Raji (cell line): ENCODE measurements around the gene HIP1.

Experiments used
- POLR2A ChIP-seq: IDR thresholded peaks from 2 replicates; pipeline ENCODE4 v1.6.1; 2011; ENCODE audit warnings: low read depth, low read length, control low read depth; ENCODE audit not compliant: insufficient read depth

HIP1 gene

DNA sequence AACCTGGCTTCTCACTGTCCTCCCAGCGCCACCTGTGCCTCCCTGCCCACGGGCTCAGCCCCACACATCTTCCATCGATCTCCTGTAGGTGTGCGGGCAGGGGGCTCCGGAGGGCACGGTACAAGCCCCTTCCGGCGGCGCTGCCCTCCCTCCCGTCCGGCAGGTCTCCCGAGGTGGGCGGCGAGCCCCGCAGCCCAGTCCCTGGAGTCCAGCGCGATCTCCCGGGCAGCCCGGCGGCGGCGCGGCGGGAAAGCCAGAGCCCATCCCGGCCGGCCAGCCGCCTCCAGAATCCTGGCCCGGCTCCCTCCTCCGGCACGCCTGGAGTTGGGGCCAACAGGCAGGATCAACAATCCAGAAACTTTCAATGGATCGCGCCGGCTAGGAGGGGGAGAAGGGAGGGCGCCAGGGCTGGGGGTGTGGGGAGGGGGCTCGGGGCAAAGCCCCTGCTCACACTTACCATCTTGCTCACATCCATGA, 100.1 kb downstream of the HIP1 start:
- TF ChIP-seq POLR2A = no peak

DNA sequence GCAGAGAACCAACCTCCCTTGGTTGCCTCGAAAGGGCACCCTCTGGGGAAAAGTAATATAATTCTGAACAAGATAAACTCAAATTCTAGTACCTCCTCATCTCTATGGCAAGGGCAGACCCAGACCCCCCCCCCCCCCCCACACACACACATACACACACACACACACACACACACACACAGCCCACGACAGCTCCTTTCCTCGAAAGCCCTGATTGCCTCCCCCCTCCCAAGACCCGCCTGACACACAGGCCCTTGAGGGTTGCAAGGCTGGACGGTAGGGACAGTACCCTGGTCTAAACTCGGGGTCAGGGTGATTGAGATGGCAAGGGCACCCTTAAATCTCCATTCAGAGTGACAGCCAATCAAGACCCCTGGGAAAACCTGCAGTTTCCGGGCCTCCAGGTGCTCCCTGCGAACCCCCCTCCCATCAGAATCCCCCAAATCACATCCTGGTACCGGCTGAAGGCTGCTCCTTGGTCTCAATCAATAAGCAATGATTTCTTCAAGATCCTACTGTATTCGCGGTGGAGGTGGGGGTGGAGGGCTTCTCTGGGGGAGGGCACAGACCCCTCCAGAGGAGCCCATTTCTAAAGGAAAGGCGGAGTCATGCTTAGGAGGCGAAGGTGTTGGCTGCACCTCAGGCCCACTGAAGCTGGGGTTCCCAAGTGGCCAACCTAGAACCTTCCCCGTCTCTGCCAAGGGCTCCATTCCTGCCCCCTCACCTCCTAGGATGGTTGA, 100.7 kb downstream of the HIP1 start:
- TF ChIP-seq POLR2A = no peak

DNA sequence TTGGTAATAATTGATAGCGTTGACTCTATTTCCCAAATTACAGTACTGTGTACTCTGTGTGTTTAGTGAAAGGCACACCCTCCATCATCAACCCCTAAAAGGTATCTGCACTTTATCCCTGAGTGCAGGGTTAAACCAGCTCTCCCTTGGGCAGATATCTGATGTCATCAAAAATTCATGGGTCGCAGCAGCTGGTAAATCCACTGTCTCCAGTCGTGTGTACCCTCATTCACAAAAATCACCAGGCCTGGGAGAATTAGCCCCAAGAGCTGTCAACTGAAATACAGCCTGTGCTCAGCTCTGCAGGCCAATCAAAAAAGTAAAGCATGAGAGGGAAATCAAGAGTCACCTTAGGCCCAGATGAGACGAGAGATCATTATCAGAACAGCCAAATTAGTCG, 103.7 kb downstream of the HIP1 start:
- TF ChIP-seq POLR2A = no peak

DNA sequence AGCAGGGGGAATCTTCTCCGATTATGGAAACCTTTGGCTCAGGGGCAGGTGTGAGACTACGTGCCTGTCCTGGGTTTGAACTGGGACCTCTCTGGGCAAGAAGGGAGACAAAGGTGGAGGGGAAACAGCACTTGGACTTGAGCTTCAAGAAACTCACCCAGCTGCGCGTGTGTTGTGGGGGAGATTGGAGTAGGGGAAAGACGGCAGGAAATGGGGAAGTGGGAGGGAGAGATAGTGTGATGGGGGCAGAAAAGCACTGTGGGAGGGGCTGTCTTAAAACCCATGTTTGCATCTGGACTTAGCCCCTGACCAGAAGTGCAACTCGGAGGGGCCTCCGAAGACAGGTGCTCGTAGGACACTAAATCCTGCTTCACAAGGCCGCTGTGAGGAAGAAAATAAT, 107.0 kb downstream of the HIP1 start:
- TF ChIP-seq POLR2A = no peak

DNA sequence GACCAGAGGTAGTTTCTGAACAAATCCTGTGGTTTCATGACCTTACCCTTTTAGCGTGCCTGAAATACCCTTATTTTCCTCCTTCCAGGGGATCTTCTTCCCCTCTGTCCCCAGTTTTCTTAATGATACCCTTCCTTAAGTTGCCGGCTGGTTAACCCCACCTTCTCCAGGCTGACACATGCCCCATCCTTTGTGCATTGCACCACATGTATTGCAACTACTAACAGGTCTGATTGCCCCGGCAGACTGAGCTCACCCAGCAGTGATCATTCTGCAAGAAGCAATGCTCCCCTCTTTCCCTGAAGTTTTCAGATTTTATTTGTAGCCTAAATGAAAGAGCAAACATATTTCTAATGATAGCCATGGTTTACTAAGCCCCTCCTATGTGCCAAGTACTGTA, 108.2 kb downstream of the HIP1 start:
- no peak for TF ChIP-seq POLR2A

DNA sequence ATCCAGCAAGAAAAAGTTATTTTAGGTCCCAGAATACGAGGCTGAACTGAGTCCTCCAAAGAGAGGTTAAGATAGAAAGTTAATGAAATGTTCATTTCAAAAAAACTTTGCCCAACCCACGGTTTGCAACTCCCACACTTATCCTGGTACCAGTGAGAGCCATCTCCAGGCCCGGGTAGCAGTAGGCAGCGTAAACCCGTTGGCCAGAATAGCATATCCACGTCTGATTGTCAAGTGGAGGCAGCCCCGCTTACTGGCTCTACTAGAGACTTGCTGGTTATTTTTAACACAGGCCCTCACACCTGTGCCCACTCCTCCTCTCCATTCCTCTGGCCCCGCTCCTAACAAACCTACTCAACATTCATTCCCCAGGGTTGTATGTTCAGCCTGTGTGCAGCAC, 109.7 kb downstream of the HIP1 start:
- no peak for TF ChIP-seq POLR2A

DNA sequence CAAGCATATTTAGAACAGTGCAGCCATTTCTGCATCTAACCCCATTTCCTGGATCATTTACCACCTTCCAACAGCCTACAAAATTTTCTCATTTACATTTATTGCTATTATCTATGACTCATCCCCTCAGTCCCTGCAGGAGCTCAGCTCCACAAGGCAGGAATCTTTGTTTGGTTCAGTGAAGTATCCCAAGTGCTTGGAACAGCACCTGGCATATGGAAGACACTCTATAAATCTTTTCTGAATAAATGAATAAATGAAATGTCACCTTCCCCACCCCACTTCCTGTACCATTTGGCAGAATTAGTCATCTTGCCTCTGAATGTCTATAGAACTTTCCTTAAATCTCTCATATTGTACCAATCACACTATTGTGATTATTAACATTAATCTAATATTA, 110.7 kb downstream of the HIP1 start:
- no peak for TF ChIP-seq POLR2A

DNA sequence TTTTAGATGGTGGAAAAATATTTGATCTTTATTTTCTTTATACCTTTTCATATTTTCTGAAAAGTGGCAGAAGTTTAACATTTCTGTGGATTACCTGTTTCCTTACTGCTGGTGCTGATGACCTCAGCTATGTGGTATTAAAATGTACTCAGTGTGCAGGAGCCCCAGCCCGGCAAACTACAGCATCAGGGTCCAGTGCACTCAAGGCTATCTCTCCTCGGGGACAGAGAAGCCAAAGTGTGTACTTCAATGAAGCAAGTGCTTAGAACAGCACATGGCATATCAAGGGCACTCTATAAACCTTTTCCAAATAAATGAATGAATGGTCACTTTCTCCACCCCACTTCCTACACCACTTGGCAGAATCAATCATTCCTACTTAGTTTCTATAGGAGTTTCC, 111.8 kb downstream of the HIP1 start:
- TF ChIP-seq POLR2A = no peak

DNA sequence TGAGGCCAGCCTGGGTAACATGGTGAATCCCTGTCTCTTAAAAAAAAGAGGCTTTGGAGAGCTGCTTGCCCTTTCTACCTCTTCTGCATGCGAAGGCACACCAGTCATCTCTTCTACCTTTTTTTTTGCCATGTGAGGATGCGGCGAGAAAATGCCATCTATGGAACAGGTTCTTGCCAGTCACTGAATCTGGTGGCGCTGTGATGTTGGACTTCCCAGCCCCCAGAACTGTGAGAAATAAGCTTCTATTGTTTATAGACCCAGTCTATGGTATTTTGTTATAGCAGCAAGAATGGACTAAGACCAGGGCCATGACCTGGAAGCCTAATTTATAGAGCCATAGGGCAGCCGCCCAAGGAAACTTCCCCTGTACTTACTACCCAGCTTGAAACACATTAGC, 112.9 kb downstream of the HIP1 start:
- TF ChIP-seq POLR2A = no peak

DNA sequence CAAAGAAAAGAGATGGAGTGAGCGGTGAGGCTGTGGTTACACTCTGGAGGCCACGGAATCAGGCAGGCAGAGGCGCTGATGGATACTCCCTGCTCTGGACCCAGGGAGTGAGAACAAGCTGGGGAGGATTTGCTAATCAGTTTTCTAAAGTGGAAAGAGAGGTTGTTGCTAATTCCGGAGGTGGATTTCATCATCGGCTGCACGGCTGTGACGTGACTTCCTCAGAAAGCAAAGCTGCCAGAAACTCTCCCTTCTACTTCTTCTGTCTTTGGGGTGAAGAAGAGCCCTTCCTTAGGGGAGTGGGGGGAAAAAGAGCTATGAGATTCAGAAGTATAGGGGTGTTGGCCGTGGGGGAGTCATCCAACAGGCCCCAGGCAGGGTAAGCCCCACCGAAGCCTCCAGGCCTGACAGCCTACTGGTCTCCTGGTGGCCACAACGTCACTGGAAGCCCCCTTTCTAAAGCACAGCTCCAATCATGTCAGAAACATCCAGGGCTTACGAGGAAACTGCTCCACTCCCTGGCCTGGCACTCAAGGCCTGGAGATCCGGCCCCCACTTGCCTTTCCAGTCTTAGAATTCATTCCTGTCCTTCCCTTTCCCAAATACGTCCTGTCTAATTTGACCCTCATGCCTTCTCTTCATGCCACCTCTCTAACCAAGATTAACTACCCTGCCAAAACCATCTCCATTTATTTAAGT, 114.5 kb downstream of the HIP1 start:
- no peak for TF ChIP-seq POLR2A

DNA sequence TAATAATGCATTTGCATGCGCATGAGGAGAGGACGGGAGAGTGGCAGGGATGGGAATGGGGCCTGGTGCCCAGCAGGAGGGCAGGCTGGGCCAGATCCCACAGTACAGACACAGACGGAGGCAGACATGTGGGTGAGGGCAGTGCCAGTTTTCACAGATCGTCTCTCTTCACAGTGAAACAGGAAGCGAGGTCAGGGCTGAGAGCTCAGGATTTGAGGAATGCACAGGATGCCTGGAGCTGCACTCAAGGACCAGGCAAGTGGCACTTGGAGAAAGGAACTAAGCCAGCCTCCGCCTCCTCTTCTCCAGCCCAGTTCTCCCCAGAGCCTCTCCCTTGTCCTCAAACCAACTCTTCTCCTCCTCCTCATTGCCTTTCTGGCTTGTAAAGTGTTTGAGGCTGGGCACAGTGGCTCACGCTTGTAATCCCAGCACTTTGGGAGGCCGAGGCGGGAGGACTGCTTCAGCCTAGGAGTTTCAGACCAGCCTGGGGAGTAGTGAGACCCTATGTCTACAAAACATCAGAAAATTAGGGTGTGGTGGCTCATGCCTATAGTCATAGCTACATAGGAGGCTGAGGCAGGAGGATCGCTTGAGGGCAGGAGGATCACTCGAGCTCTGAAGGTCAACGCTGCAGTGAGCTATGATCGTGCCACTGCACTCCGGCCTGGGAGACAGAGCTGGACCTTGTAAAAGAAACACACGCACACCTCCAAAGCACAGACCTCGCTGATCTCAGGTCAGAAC, 115.2 kb downstream of the HIP1 start:
- no peak for TF ChIP-seq POLR2A

DNA sequence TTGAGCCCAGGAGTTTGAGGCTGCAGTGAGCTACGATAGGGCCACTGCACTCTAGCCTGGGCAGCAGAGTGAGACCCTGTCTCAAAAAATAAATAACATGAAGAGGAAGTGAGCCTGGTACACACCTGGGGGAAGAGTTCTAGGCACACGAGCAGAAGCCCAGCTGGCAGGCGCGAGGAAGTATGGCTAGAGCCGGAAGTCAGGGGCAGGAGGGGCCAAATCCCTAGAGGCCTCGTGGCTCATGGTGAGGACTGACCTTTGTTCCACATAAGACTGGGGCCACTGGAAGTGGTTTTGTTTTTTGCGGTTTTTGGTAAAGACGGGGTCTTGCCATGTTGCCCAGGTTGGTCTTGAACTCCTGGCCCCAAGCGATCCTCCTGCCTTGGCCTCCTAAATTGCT, 117.6 kb downstream of the HIP1 start:
- TF ChIP-seq POLR2A = no peak

DNA sequence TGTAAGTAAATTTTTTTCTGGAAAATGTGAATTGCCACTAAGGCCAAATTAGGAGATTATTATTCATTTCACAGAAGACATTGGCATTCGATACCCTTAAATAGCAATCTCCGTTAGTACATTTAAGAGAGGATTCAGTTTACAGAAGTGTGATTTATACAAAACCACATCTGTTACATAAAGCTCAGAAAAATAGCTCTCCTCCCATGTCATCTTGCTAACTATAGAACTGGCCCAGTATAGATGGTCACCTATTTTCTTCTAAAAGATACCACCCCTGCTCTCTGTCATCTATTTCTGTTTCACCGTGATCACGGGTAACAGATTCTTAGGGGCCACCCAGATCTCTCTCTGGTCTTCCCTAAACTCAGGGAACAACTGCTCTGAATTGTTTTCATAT, 119.1 kb downstream of the HIP1 start:
- no peak for TF ChIP-seq POLR2A

DNA sequence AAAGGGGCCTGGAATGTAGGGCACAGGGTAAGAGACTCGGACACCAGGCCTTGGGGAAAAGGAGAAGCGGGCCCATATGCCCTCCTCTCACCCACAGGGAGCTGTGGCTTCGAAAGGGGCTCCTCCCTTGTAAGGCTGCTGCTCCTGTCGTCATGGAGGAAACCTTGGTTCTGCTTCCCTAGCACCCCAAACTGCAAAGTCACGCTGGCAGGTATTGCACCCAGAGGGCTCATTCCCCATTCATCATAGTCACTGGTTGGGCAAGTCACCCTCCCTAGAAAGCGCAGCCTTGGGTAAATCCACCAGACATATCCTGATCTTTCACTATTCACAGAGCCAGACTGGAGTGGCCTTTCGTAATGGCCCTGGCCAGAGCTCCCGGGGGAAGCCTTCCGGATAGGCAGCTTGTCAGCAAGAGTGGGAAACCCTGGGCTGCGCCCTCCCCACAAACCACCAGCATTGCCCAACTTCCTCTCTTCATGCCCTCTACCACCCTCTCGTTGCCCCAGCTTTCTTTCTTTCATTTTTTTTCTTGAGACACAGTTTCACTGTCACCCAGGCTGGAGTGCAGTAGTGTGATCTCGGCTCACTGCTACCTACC, 121.0 kb downstream of the HIP1 start:
- no peak for TF ChIP-seq POLR2A

DNA sequence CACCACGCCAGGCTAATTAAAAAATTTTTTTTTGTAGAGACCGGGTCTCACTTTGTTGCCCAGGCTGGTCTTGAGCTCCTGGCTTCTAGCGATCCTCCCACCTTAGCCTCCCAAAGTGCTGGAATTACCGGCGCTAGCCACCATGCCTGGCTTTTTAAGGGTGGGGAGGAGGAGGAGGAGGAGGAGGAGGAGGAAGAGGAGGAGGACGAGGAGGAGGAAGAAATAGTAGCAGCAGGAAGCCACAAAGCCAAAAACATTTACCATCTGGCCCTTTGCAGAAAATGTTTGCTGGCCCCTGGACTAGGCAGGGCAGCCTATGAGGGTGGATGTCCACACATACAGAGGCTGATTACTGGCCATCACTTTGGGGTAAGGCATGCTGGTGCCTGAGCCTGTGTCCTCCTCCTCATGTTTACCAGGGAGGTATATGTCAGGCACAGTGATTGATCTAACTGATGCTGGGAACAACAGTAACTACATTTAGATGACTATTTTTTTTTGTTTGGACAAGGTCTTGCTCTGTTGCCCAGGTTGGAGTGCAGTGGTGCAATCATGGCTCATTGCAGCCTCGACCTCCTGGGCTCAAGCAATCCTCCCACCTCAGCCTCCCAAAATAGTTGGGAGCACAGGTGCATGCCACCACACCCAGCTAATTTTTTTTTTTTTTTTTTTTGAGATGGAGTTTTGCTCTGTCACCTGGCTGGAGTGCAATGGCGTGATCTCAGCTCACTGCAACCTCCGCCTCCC, 122.1 kb downstream of the HIP1 start:
- no peak for TF ChIP-seq POLR2A

DNA sequence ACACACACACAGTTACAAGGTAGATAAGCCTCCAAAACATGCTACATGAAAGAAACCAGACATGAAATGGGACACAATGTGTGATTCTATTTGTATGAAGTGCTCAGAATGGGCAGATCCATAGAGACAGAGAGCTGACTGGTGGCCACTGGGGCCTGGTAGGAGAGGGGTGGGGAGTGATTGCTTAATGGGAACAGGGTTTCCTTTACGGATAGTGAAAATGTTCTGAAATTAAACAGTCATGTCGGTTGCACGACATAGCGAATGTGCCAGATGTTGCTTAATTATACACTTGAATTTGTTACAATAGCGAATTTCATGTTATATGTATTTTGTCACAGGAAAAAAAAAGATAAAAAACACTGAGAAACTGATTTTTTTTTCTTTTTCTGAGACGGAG, 124.3 kb downstream of the HIP1 start:
- no peak for TF ChIP-seq POLR2A

DNA sequence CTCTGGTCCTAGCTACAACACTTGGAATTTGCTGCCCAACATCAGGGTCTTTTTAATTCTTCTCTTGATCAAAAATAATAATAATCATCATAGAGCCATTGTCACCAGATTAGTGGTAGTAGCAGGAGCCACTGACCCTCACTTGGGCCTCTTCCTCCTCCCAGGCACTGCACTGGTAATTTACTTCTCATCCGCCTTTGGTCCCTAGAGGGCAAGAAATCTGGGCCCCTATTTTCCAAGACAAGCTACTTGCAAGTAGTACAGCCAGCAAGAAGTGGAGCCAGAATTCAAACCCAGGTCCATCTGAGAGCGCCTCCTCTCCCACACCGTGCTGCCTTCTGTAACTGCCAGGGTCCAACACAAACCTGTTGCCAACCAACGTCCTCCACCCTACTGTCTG, 125.4 kb downstream of the HIP1 start:
- no peak for TF ChIP-seq POLR2A
